HepG2 (cell line): ENCODE results near the gene PIK3IP1. TPM values are rescaled to one million over a fixed set of nuclear protein-coding genes. Genes with fewer than 3 reads are reported as not detected.

Source experiments
- ATAC-seq: fragments of 200-7000 bp; cut with Tn5 transposase; 3 replicates; pipeline ENCODE4 v1.9.1; 2020; ENCODE audit warnings: mild to moderate bottlenecking, moderate library complexity
- BruUV-seq: library from RNA; stranded (reverse); fragments of 400-500 nt; replicated peaks from 2 replicates; lab custom pipeline; 2021; lab: Mats Ljungman, UMichigan
- CTCF ChIA-PET: fragments of 300-600 bp; formaldehyde crosslinking; extraction: SDS; loops from one replicate; lab custom pipeline; 2021; ENCODE audit warnings: low total read pairs, inconsistent platforms, low intra/inter-chr PET ratio; lab: Yijun Ruan, JAX
- POLR2A ChIA-PET: fragments of 350-600 bp; sonication (Branson Sonifier 250); formaldehyde crosslinking; loops from one replicate; lab custom pipeline; 2020; ENCODE audit warnings: antibody characterized with exemption, inconsistent platforms; lab: Yijun Ruan, JAX
- DNase-seq: peaks from one replicate; pipeline ENCODE4 v3.0.0-alpha.2; 2015; ENCODE audit warnings: low spot score
- FAIRE-seq: peaks from 3 replicates; lab custom pipeline; 2011; peaks lifted over from hg19 to GRCh38; lab: Jason Lieb, UNC
- H2AFZ ChIP-seq: one replicate; pipeline ENCODE4 v1.6.1; 2011; ENCODE audit warnings: low read length, inconsistent platforms
- H3K27ac ChIP-seq: fragments of 300-600 bp; 3 replicates; pipeline ENCODE4 v1.8.0; 2011; ENCODE audit warnings: mixed run types, mild to moderate bottlenecking, mixed read lengths, low read length, inconsistent platforms; ENCODE audit not compliant: insufficient read depth; ENCODE audit errors: extremely low read length
- H3K27me3 ChIP-seq, 2 experiments: fragments of 200-600 bp in 1 of 2; 2 replicates in 1 of 2; 3 replicates in 1 of 2; pipeline versions ENCODE4 v1.6.0 to v1.8.0; 2011; ENCODE audit warnings: low read length in 2 of 2, mild to moderate bottlenecking in 2 of 2, moderate library complexity in 2 of 2, inconsistent platforms in 1 of 2; ENCODE audit not compliant: insufficient read depth in 2 of 2, control insufficient read depth in 1 of 2
- H3K36me3 ChIP-seq, 2 experiments: fragments of 200-600 bp in 1 of 2; replicated peaks in 1 of 2; 2 replicates in 1 of 2; 3 replicates in 1 of 2; pipeline versions ENCODE4 v1.5.1 to v1.8.0; 2011; ENCODE audit warnings: low read length in 2 of 2, inconsistent platforms in 1 of 2; ENCODE audit not compliant: insufficient read depth in 2 of 2, control insufficient read depth in 1 of 2
- H3K4me1 ChIP-seq: 2 replicates; pipeline ENCODE4 v1.5.1; 2012; ENCODE audit warnings: low read length, inconsistent platforms; ENCODE audit not compliant: insufficient read depth
- H3K4me2 ChIP-seq: 2 replicates; pipeline ENCODE4 v1.6.0; 2011; ENCODE audit warnings: low read depth, low read length, inconsistent platforms
- H3K4me3 ChIP-seq, 3 experiments: fragments of 200-600 bp in 1 of 3; sonication (generic), shearing (Covaris generic) in 1 of 3; replicated peaks in 1 of 3; 2 replicates each; pipeline ENCODE4 v1.5.1; 2011 to 2016; ENCODE audit warnings: low read length in 3 of 3, inconsistent platforms in 2 of 3, low read depth in 2 of 3, mild to moderate bottlenecking in 2 of 3, control low read depth in 1 of 3, mixed read lengths in 1 of 3; ENCODE audit not compliant: insufficient read depth in 1 of 3
- H3K79me2 ChIP-seq: one replicate; pipeline ENCODE4 v1.6.1; 2011; ENCODE audit warnings: low read length, inconsistent platforms; ENCODE audit not compliant: insufficient read depth
- H3K9ac ChIP-seq: 2 replicates; pipeline ENCODE4 v1.6.0; 2011; ENCODE audit warnings: mild to moderate bottlenecking, low read depth, low read length, inconsistent platforms; ENCODE audit not compliant: insufficient read depth
- H3K9me3 ChIP-seq: 2 replicates; pipeline ENCODE4 v1.5.1; 2012; ENCODE audit warnings: mild to moderate bottlenecking, low read length
- H4K20me1 ChIP-seq: 2 replicates; pipeline ENCODE4 v1.6.0; 2011; ENCODE audit warnings: inconsistent platforms, mild to moderate bottlenecking, low read length, moderate library complexity; ENCODE audit not compliant: insufficient read depth
- HDAC2 ChIP-seq: sonication (generic); formaldehyde crosslinking; IDR thresholded peaks from 2 replicates; pipeline ENCODE4 v1.4.0; 2020; ENCODE audit warnings: missing genetic modification reagents
- KDM3A ChIP-seq: IDR thresholded peaks from 2 replicates; pipeline ENCODE4 v1.6.1; 2018; ENCODE audit warnings: low read depth, missing compliant biosample characterization
- NFAT5 ChIP-seq: sonication (generic); formaldehyde crosslinking; IDR thresholded peaks from 2 replicates; pipeline ENCODE4 v1.4.0; 2020; ENCODE audit warnings: missing genetic modification reagents
- PHF5A ChIP-seq: IDR thresholded peaks from one replicate; pipeline ENCODE4 v1.6.1; 2018; ENCODE audit warnings: low read depth, missing genetic modification reagents; ENCODE audit not compliant: unreplicated experiment
- SMARCE1 ChIP-seq: fragments of 450-650 bp; IDR thresholded peaks from 2 replicates; pipeline ENCODE4 v1.6.1; 2017; ENCODE audit warnings: borderline replicate concordance
- WGBS: methylation state at CpG from one replicate; pipeline ENCODE4 v1.1.6; 2017; ENCODE audit warnings: low lambda C conversion rate; 5-methylcytosine and 5-hydroxymethylcytosine counted together
- in situ Hi-C: cut with HindIII; loops from 2 replicates; pipeline ENCODE4 v1.10.0; 2017; ENCODE audit warnings: low pct_unique_long_range_greater_than_20kb; ENCODE audit not compliant: extremely low pct_ligation_motif_present
- intact Hi-C: fragments of 100-400 bp; cut with micrococcal nuclease; formaldehyde crosslinking; loops from one replicate; pipeline ENCODE4 v1.10.0; 2022; ENCODE audit not compliant: unreplicated experiment
- polyA plus RNA-seq, 8 experiments: library from polyadenylated mRNA; depleted of rRNA in 3 of 8; stranded (reverse) in 7 of 8; unstranded in 1 of 8; fragments of >200 nt; fragmentation: Illumina TruSeq in 4 of 8; extraction: Trizol in 4 of 8; gene quantifications; 2 replicates each; pipeline versions ENCODE4 v1.2.1 to v1.2.3, GENCODE V29; 2011 to 2016; ENCODE audit warnings: low read depth in 4 of 8, missing spikeins in 1 of 8, mixed read lengths in 1 of 8; ENCODE audit not compliant: insufficient read depth in 1 of 8
- total RNA-seq, 5 experiments: library from RNA; depleted of rRNA; stranded (reverse); fragments of >200 nt; fragmentation: Illumina TruSeq; extraction: Trizol; gene quantifications; 2 replicates each; pipeline ENCODE4 v1.2.3, GENCODE V29; 2016; ENCODE audit warnings: low read depth in 1 of 5
- TF ChIP-seq, protein P1 (sequence below): sonication (generic); formaldehyde crosslinking; IDR thresholded peaks from 2 replicates; pipeline ENCODE4 v1.8.0; 2022; ENCODE audit warnings: mild to moderate bottlenecking, missing genetic modification reagents, moderate library complexity

PIK3IP1 gene
- total and polyA plus RNA-seq, 2 of the 13 experiments (the other 11 are each of a cell fraction or from before 2014, with no cell fraction given) = 1.3 to 2.5 TPM

- H3K4me3 ChIP-seq = no peak overlapping the region
- in situ Hi-C loops = no loop called here
- FAIRE-seq (no peak), DNase-seq (no peak), ATAC-seq (no peak)
- ChIA-PET CTCF (no interaction called here), POLR2A (interaction anchor here (1.2 kb wide), 1 partner anchor 13 kb away, joined by 3 read pairs; the partner anchor contains the start of gene PATZ1)
- H3K79me2 ChIP-seq = peaks cover 38% of the 10 kb centered on the region
- no peak overlapping the region for H3K9ac ChIP-seq
- H3K27ac ChIP-seq = no peak overlapping the region
- 97% methylated on average over 2 of the region's 2 CpGs for WGBS
- H2AFZ ChIP-seq = no peak overlapping the region
- BruUV-seq = no TSS peak
- no peaks in the 10 kb centered on the region for H3K9me3 ChIP-seq
- H3K27me3 ChIP-seq = no peaks in the 10 kb centered on the region
- H3K36me3 ChIP-seq = peaks cover 49 to 89% of the 10 kb centered on the region in 2 experiments
- peaks cover 47% of the 10 kb centered on the region for H4K20me1 ChIP-seq
- H3K4me2 ChIP-seq = no peak overlapping the region
- TF ChIP-seq HDAC2 (CRISPR knock-in tag) (no peak), PHF5A (CRISPR knock-in tag) (no peak), SMARCE1 (no peak), KDM3A (CRISPR knock-in tag) (no peak), NFAT5 (CRISPR knock-in tag) (no peak)
- TF ChIP-seq, protein P1, sequence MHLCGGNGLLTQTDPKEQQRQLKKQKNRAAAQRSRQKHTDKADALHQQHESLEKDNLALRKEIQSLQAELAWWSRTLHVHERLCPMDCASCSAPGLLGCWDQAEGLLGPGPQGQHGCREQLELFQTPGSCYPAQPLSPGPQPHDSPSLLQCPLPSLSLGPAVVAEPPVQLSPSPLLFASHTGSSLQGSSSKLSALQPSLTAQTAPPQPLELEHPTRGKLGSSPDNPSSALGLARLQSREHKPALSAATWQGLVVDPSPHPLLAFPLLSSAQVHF (CRISPR knock-in tag) = no peak
- peaks cover 22% of the 10 kb centered on the region for H3K4me1 ChIP-seq
- intact Hi-C loops = no loop called here
These were observed 41.4 kb upstream of the PIK3IP1 start for GRCh38 chr22:31333641-31334040.
